ENCODE measurements around the gene SOWAHA. TPM values are rescaled to one million over a fixed set of nuclear protein-coding genes. Genes with fewer than 3 reads are reported as not detected.

The SOWAHA gene
- total and polyA plus RNA-seq, 10 of the 15 experiments (the other 5 are each of a cell fraction or from before 2014, with no cell fraction given) = 0.02 to 0.37 (median 0.05) TPM; not detected in 4

- no peak for TF ChIP-seq ZBTB40 (IDR thresholded peaks at IDR 0.05; ENCODE audit: borderline replicate concordance)
Observed at GRCh38 chr5:132782101-132782500, 31.0 kb upstream of the SOWAHA start (continued).

- H2AFZ ChIP-seq (ENCODE audit: control insufficient read depth, low read depth, low read length) = peak overlapping the region; percentile 67
- H3K4me3 ChIP-seq = no peak overlapping the region
- WGBS (ENCODE audit: insufficient coverage, insufficient replicate concordance, low lambda C conversion rate, missing lambda C conversion rate) = 47% methylated on average over 5 of the region's 5 CpGs
- no peak overlapping the region for H3K9ac ChIP-seq (ENCODE audit: control insufficient read depth, insufficient read depth, low read length)
- intact Hi-C loops (cut with micrococcal nuclease; ENCODE audit: unreplicated experiment) = no loop called here
- H3K36me3 ChIP-seq (ENCODE audit: control insufficient read depth in 2 of 2, insufficient read depth in 2 of 2, low read length in 1 of 2) = no peaks in the 10 kb centered on the region
- no peaks in the 10 kb centered on the region for H3K79me2 ChIP-seq (ENCODE audit: control insufficient read depth, insufficient read depth, low read length)
- peak; percentile 61 for ATAC-seq
- BruUV-seq (replicated peaks) = no TSS peak
- ChIA-PET SMC1A (ENCODE audit: uncharacterized antibody, unreplicated experiment) (interaction anchor here (0.8 to 2.6 kb wide), 9 partner anchors 12 to 146 kb away, joined by 3 to 9 read pairs (median 3); no protein-coding TSS in a partner anchor), CTCF (interaction anchor here (0.7 to 2.2 kb wide), 13 partner anchors 8 to 285 kb away, joined by 3 to 9 read pairs (median 3); no protein-coding TSS in a partner anchor), POLR2A (interaction anchor here (0.8 to 1.3 kb wide), 2 partner anchors 9 to 146 kb away, joined by 3 read pairs; no protein-coding TSS in a partner anchor), RAD21 (ENCODE audit: unreplicated experiment) (interaction anchor here (0.7 to 1.0 kb wide), 5 partner anchors 12 to 35 kb away, joined by 3 to 5 read pairs (median 4); no protein-coding TSS in a partner anchor)
- peak overlapping the region; percentile 35; the same call in 1 of the 2 replicates for H3K4me2 ChIP-seq (ENCODE audit: control insufficient read depth, insufficient read depth)
- DNase-seq (ENCODE audit: low read depth, low spot score) = no peak
- H3K4me1 ChIP-seq (ENCODE audit: control insufficient read depth, insufficient read depth, low read length) = 0 out of 2 replicates have a peak, but pooled peaks cover 3% of the 10 kb centered on the region
- H3K9me3 ChIP-seq (replicated peaks; ENCODE audit: control insufficient read depth, insufficient read depth, low read length) = no peaks in the 10 kb centered on the region
- H3K27ac ChIP-seq (ENCODE audit: control insufficient read depth, insufficient read depth) = no peak overlapping the region
- in situ Hi-C loops (cut with MboI) = no loop called here
- TF ChIP-seq IKZF1 (conservative IDR thresholded peaks at IDR 0.05) = 0 out of 2 replicates have a peak, but pooled peaks have one; percentile 40
- TF ChIP-seq MEF2B (IDR thresholded peaks at IDR 0.05; ENCODE audit: partially characterized antibody, poor library complexity, severe bottlenecking) = peak; percentile 16
- peak; percentile 34; the same call in 1 of the 2 replicates for TF ChIP-seq RELB (IDR thresholded peaks at IDR 0.05; ENCODE audit: low read depth)
- TF ChIP-seq, protein P1, sequence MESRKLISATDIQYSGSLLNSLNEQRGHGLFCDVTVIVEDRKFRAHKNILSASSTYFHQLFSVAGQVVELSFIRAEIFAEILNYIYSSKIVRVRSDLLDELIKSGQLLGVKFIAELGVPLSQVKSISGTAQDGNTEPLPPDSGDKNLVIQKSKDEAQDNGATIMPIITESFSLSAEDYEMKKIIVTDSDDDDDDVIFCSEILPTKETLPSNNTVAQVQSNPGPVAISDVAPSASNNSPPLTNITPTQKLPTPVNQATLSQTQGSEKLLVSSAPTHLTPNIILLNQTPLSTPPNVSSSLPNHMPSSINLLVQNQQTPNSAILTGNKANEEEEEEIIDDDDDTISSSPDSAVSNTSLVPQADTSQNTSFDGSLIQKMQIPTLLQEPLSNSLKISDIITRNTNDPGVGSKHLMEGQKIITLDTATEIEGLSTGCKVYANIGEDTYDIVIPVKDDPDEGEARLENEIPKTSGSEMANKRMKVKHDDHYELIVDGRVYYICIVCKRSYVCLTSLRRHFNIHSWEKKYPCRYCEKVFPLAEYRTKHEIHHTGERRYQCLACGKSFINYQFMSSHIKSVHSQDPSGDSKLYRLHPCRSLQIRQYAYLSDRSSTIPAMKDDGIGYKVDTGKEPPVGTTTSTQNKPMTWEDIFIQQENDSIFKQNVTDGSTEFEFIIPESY (IDR thresholded peaks at IDR 0.05) = peak; percentile 88
- peak; percentile 45; the same call in 1 of the 2 replicates for TF ChIP-seq MEF2A (IDR thresholded peaks at IDR 0.05; ENCODE audit: insufficient read depth, low read depth, low read length)
- 0 out of 4 replicates have a peak, but pooled peaks have one; percentile 11 to 19 for TF ChIP-seq IKZF2 (IDR thresholded peaks at IDR 0.05)
- TF ChIP-seq ZBED1 (IDR thresholded peaks at IDR 0.05; ENCODE audit: borderline replicate concordance) = no peak
- TF ChIP-seq NBN (IDR thresholded peaks at IDR 0.05) = no peak
- peak; percentile 10; the same call in 1 of the 2 replicates for TF ChIP-seq RUNX3 (IDR thresholded peaks at IDR 0.05; ENCODE audit: low read length)
- no peak for TF ChIP-seq ZNF207 (IDR thresholded peaks at IDR 0.05; ENCODE audit: borderline replicate concordance)
- no peaks in the 10 kb centered on the region for H4K20me1 ChIP-seq (ENCODE audit: control insufficient read depth, insufficient read depth)
- H3K27me3 ChIP-seq (replicated peaks in 1 of 2; ENCODE audit: control insufficient read depth in 2 of 2, insufficient read depth in 2 of 2, low read length in 1 of 2) = no peaks in the 10 kb centered on the region
- FAIRE-seq = no peak
Observed at GRCh38 chr5:132785365-132785764, 27.7 kb upstream of the SOWAHA start.

Data from GM12878 (cell line).